ACC112 (cell line): ENCODE data around the gene PTGES.
A peak's percentile ranks its signal among the peaks of the same experiment; 100 is the strongest.
"Not testable (repeated sequence)": the region's sequence is repeated elsewhere in the genome, so short reads cannot be mapped to it uniquely, and the experiment has no call there.

Experiments
- H2AFZ ChIP-seq: fragments of 200-600 bp; sonication (generic); one replicate; pipeline ENCODE4 v1.6.0; 2017; ENCODE audit warnings: antibody characterized with exemption, low read length; ENCODE audit not compliant: unreplicated experiment
- H3K27ac ChIP-seq: fragments of 200-600 bp; sonication (generic); 2 replicates; pipeline ENCODE4 v1.5.1; 2014; ENCODE audit warnings: low read depth, mild to moderate bottlenecking, antibody characterized with exemption, low read length, moderate library complexity
- H3K27me3 ChIP-seq: fragments of 200-600 bp; sonication (generic); 2 replicates; pipeline ENCODE4 v1.6.1; 2014; ENCODE audit warnings: mild to moderate bottlenecking, antibody characterized with exemption, low read length, moderate library complexity, mixed read lengths; ENCODE audit not compliant: insufficient read depth
- H3K36me3 ChIP-seq: fragments of 200-600 bp; sonication (generic); 2 replicates; pipeline ENCODE4 v1.6.1; 2016; ENCODE audit warnings: mild to moderate bottlenecking, antibody characterized with exemption, low read length, moderate library complexity, mixed read lengths; ENCODE audit not compliant: insufficient read depth
- H3K4me1 ChIP-seq: fragments of 200-600 bp; sonication (generic); one replicate; pipeline ENCODE4 v1.6.1; 2016; ENCODE audit warnings: low read length, mixed read lengths; ENCODE audit not compliant: insufficient read depth, unreplicated experiment, control insufficient read depth
- H3K4me3 ChIP-seq: fragments of 200-600 bp; sonication (generic); 2 replicates; pipeline ENCODE4 v1.5.1; 2014; ENCODE audit warnings: mild to moderate bottlenecking, low read depth, low read length
- H3K79me2 ChIP-seq: fragments of 200-600 bp; sonication (generic); one replicate; pipeline ENCODE4 v1.6.0; 2016; ENCODE audit warnings: low read length; ENCODE audit not compliant: control insufficient read depth, unreplicated experiment, insufficient read depth

PTGES gene

GRCh38 chr9:129770741-129771140 lies 17.9 kb upstream of the PTGES start:
- Histone ChIP-seq H3K27me3 (no peaks in the 10 kb centered on the region), H3K4me1 (peaks cover 11% of the 10 kb centered on the region), H3K27ac (no peak overlapping the region), H2AFZ (no peak overlapping the region), H3K4me3 (no peak overlapping the region), H3K79me2 (no peaks in the 10 kb centered on the region), H3K36me3 (no peaks in the 10 kb centered on the region)

GRCh38 chr9:129769669-129770068 lies 16.8 kb upstream of the PTGES start:
- Histone ChIP-seq H2AFZ (no peak overlapping the region), H3K27me3 (no peaks in the 10 kb centered on the region), H3K4me1 (peaks cover 11% of the 10 kb centered on the region), H3K36me3 (no peaks in the 10 kb centered on the region), H3K4me3 (no peak overlapping the region), H3K27ac (no peak overlapping the region), H3K79me2 (no peaks in the 10 kb centered on the region)

GRCh38 chr9:129768486-129768885 lies 15.6 kb upstream of the PTGES start:
- Histone ChIP-seq H3K79me2 (no peaks in the 10 kb centered on the region), H2AFZ (no peak overlapping the region), H3K4me1 (peaks cover 7% of the 10 kb centered on the region), H3K4me3 (no peak overlapping the region), H3K27me3 (no peaks in the 10 kb centered on the region), H3K36me3 (no peaks in the 10 kb centered on the region), H3K27ac (no peak overlapping the region)

GRCh38 chr9:129765764-129766317 lies 13.0 kb upstream of the PTGES start:
- Histone ChIP-seq H3K27ac (no peak overlapping the region), H3K4me3 (no peak overlapping the region), H3K79me2 (no peaks in the 10 kb centered on the region), H3K4me1 (peaks cover 24% of the 10 kb centered on the region), H3K36me3 (no peaks in the 10 kb centered on the region), H2AFZ (no peak overlapping the region), H3K27me3 (no peaks in the 10 kb centered on the region)

GRCh38 chr9:129762985-129763926 lies 10.4 kb upstream of the PTGES start:
- peak overlapping the region; percentile 21; the same call in 1 of the 2 replicates for H3K4me3 ChIP-seq
- peaks cover 24% of the 10 kb centered on the region for H3K4me1 ChIP-seq
- H3K27ac ChIP-seq, result peak overlapping the region; percentile 99
- peak overlapping the region; percentile 64 for H2AFZ ChIP-seq
- H3K36me3 ChIP-seq, result no peaks in the 10 kb centered on the region
- H3K27me3 ChIP-seq, result no peaks in the 10 kb centered on the region
- H3K79me2 ChIP-seq, result no peaks in the 10 kb centered on the region

GRCh38 chr9:129762370-129762984 lies 9.6 kb upstream of the PTGES start:
- H2AFZ ChIP-seq, H3K27me3 ChIP-seq, H3K36me3 ChIP-seq, H3K79me2 ChIP-seq: not testable (repeated sequence)
- H3K4me3 ChIP-seq, result peak overlapping the region; percentile 21; the same call in 1 of the 2 replicates
- peaks cover 24% of the 10 kb centered on the region for H3K4me1 ChIP-seq
- H3K27ac ChIP-seq, result peak overlapping the region; percentile 99

GRCh38 chr9:129761901-129762369 lies 9.1 kb upstream of the PTGES start:
- Histone ChIP-seq H3K79me2 (no peaks in the 10 kb centered on the region), H3K4me1 (peaks cover 24% of the 10 kb centered on the region), H3K4me3 (no peak overlapping the region), H3K27ac (peak overlapping the region; percentile 99), H3K27me3 (no peaks in the 10 kb centered on the region), H2AFZ (no peak overlapping the region), H3K36me3 (no peaks in the 10 kb centered on the region)

GRCh38 chr9:129761293-129761900 lies 8.6 kb upstream of the PTGES start:
- Histone ChIP-seq H3K4me3 (no peak overlapping the region), H3K4me1 (peaks cover 24% of the 10 kb centered on the region), H3K27ac (peak overlapping the region; percentile 99), H3K79me2 (no peaks in the 10 kb centered on the region), H2AFZ (no peak overlapping the region), H3K36me3 (no peaks in the 10 kb centered on the region), H3K27me3 (no peaks in the 10 kb centered on the region)

- H3K4me1 ChIP-seq, result peaks cover 24% of the 10 kb centered on the region
- not testable (repeated sequence) for H3K36me3 ChIP-seq, H3K4me3 ChIP-seq, H3K27me3 ChIP-seq, H3K79me2 ChIP-seq, H3K27ac ChIP-seq, H2AFZ ChIP-seq
These were observed 7.9 kb upstream of the PTGES start for GRCh38 chr9:129760784-129761183.

GRCh38 chr9:129759804-129760502 lies 7.1 kb upstream of the PTGES start:
- H2AFZ ChIP-seq, result no peak overlapping the region
- H3K27me3 ChIP-seq, result no peaks in the 10 kb centered on the region
- H3K27ac ChIP-seq, result no peak overlapping the region

More at GRCh38 chr9:129759804-129760502, 7.1 kb upstream of the PTGES start:
- Histone ChIP-seq H3K4me1 (peaks cover 24% of the 10 kb centered on the region), H3K79me2 (no peaks in the 10 kb centered on the region), H3K4me3 (no peak overlapping the region), H3K36me3 (no peaks in the 10 kb centered on the region)
